ENCODE measurements around the gene IL5.
"Not testable (repeated sequence)": the region's sequence is repeated elsewhere in the genome, so short reads cannot be mapped to it uniquely, and the experiment has no call there.

DNA sequence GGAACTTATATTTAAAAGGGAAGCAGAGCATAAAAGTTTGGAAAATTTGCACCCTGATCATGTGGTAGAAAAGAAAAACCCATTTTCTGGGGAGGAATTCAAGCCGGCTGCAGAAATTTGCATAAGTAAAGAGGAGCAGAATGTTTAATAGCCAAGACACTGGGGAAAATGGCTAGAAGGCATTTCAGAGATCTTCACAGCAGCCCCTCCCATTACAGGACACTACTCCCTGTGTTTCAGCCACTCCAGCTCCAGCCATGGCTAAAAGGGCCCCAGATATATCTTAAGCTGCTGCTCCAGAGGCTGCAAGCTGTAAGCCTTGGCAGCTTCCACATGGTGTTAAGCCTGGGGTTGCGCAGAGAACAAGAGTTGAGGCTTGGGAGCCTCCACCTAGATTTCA lies 21.2 kb upstream of the IL5 start:
- TF ChIP-seq POLR2A (IDR thresholded peaks at IDR 0.05; ENCODE audit: low read length); GATA1 (IDR thresholded peaks at IDR 0.05; ENCODE audit: low read depth, low read length): not testable (repeated sequence)
